SW 1271 (cell line): ENCODE data around the gene TCEAL9.
"Not testable (repeated sequence)": the region's sequence is repeated elsewhere in the genome, so short reads cannot be mapped to it uniquely, and the experiment has no call there.

Experiments used
- DNase-seq, 2 experiments: peaks; one replicate each; lab custom pipeline; 2025; lab: John Stamatoyannopoulos, UW

The TCEAL9 gene

DNA sequence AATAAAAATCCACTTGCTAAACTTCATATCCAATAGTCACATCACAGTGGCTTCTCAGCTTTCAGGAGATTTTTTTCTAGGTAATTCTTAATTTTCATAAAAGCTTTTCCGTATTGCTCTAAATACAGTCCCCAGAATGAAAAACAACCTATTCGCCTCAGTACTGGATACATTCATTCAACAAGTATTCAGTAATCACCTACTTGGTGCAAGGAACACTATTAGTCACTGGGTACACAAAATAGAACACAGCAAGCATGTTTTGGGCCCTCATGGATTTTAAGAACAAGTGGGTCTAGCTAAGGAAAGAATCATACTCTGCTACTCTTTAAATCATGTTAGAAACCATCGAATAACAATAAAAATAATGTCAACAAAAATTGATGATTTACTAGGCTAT lies 17.3 kb downstream of the TCEAL9 start:
- DNase-seq = no peak

DNA sequence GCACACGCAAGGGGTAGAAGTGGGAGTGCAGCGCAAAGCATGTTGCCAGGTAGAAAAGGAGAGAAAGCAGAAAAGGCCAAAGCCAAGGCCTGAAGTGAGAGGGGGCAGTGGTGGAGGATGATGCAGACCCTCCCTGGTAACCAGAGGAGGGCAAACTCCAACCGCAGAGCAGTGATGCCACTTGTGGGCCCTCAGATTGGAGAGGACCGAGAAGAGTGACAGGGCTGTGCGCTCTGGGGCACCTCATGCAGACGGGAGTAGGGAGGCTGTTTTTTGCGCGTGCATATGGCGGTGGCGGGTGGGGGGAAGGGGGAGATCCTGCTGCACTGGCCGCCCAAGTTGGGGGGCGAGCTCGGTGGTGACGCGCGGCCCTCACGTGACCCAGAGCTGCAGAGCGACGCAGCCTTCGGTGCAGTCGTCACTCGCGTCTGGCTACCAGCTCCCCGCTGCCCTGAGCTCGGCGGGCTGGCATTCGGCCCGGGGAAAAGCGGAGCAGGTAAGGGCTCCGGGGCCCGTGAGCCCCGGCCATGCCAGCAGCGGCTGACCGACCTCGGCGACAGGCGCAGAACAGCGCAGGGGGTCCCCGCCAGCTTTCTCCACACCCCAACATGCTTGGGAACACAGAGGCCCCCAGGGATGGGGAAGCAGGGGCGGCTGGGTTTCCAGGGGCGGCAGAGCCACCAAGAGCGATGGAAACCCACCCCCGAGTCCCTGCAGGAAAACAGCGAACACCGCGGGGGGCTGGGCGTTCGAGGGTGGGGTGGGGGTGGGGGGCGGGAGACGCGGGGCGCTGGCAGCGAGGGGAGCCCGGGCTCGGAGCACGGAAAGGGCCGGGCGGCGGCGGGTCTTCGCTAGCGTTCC lies 20.0 kb downstream of the TCEAL9 start, which contains the start of gene BEX3:
TSS of gene BEX3 (plus strand) at position 421 of the 861 bp plus-strand sequence. CDS start 984 bp downstream, outside the sequence.
- peak; percentile 1 to 52 for DNase-seq

DNA sequence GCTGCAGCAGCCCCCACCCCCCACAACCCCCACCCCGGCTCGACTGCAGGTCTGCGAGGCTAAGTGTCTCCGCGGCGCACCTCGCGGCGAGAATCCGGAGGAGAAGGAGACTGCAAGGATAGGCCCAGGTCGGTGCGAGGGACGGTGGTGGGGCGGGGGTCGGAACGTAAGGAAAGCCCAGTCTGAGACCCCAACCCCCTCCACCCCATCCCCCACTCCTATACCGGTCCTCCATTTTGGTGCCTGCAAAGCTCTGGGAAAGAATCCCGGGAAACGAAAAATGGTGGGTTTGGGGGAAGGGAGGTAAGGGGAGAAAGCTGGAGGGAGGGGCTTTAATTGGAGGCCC lies 20.6 kb downstream of the TCEAL9 start:
- DNase-seq = no peak

DNA sequence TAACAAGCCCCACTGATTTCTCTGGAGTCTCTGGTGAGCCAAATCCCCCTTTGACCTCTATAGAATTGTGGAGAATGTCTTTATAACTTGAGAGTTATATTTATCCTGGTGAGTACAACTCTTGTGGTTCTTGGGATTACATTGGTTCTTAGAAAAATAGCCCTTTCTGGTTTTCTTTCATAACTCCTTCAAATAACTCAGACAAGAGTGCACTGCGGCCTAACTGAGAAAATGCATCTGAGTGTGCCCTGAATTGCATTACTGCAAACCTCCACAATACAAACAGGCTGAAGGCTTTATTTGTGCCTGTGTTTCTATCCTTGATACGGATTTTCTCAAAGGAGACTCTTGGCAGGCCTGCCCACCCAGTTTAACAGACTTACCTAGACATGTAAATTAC lies 22.7 kb downstream of the TCEAL9 start:
- no peak for DNase-seq

DNA sequence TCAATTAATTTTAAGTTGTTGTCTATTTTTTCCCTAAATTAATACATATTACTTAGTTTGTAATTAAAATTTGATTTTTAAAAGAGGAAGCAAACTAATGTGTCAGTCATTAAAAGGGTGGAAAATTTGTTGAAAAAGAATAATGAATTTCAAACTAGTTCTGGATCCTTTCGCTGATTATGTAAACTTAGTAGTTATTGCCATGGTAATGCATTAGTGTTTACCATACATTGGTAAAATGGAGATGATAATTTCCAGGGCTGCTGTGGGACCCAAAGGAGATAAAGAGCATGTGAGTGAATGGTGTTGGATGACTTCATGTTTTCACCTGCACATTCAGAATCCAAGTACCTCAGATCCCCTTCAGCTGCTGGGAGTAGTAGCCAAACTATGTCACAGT lies 26.6 kb downstream of the TCEAL9 start:
- DNase-seq = no peak

DNA sequence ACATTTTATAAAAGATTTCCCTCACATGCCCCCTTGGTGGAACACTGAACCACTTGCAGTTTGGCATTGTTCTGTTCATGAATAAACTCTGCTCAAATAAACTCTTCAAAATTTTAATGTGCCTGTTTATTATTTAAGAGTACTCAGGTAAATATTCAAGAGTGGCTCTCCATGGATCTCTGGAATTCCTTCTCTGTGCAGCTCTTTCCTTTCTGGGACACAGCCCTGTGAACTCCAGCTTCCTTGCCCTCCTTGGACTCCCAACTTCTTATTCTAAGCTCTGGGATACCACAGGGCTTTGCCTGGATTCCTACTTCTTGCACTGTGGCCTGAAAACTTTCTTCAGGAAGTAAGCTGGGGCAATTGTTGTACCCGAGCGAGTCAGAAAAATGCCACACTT lies 28.4 kb downstream of the TCEAL9 start:
- DNase-seq = no peak

DNA sequence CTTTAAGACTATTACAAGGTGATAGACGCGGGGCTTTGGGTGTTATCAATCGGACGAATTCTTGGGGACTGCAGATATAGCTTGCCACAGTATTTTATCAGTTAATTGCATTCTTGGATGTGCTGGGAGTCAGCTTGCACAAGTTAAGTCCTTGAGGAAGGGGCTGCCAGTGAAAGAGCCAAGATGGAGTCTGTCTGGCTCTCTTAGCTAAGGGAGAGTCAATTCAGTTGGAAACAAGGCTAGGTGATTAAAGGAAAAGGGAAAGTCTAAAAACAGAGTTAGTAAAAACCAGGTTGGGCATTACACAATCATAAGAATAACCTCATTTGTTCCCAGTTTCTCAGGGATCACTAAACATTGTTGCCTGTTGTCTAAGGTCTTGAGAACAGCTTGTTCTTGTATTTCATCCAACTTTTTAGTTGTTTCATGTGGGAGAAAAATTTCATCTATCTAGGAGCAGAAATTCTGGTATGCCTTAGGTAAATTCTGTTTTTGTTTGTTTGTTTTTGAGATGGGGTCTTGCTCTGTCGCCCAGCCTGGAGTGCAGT lies 29.1 kb downstream of the TCEAL9 start:
- DNase-seq = not testable (repeated sequence)

DNA sequence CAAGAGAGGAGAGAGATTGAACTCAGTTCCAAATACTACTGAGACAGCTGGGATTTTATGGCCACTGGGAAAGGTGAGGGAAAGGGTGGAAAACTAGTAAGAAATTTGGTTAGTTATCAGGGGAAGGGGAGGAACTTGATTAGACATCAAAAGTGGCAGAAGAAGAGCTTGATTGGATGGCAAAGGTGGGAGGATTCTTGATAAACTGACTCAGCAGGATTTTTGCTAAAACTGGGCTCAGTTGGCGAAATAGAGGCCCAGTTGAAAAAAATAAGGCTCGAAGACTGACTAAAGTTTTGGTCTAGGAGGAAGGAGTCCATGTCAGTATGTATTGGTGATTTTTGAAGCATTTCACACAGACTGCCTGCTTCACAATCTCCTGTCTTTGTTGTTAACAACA lies 30.0 kb downstream of the TCEAL9 start:
- DNase-seq = no peak

DNA sequence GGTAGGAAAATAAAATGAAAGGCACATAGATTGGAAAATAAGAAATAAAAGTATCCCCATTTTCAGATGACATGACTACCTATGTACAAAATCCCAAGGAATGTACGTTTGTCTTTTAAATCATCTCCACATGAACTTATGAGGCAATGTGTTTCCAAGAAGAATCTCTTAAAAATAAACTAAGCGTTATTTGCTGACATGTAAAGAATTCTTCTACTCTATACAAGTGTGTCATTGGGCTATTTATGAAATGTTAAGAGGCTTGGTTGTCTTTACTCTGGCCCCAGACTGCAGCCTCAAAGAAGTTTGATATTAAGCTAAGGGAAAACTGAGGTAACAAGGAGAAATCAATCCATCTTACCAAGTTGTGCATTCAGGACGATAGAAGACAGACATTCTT lies 37.2 kb downstream of the TCEAL9 start:
- DNase-seq = no peak

DNA sequence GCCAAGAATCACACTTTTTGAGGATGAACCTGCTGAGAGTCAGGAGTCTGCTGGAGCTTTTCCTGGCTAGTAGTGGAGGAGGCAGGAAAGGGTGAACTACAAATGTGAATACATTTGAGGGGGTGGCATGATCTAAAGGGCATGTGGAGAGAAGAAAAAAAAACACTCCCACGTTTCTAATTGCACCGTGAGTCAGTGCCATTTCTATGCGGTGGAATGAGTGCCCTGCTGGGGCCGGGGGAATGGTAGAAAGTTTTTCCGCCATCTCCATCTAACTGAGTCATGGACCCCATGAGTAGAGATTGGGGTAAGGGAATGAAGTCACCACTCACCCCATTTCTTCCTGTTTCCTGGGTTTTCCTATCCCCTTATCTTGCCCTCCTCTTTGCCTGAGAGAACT lies 39.9 kb downstream of the TCEAL9 start:
- DNase-seq = no peak

DNA sequence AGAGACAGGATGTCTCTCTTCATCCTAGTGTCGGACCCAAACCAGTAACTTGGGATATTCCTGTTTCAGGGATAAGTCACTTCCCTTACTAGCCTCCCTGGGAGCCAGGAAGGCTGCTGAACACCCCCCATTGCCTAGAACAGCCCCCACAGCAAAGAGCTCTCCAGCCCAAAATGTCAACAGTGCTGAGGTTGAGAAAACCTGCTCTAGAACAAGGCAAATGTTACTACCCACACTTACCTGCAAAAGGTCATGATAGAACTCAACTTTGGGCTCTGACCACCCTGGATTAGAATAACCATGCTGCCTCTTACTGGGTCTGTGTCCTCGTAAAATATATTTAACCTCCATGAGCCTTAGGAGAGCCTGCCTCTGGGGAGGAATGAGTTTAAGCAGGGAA lies 40.4 kb downstream of the TCEAL9 start:
- DNase-seq = no peak

DNA sequence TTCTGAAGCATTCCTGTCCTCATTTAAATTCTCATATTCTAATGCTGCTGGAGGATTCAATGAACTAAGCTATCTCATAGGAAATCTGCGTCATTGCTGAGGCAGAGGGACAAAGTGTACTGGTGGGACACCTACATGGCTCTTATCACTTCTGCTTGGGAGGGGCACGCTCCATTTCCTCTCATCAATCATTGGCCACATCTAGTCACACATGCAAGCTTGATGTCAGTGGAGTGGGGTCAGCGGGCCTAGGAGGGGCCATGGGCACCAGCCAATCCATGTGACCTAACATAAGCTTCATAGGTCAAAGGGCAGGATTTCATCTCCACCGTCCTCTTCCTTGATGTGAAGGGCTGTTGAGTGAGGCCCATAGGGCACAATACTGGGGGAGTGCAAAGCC lies 41.4 kb downstream of the TCEAL9 start:
- no peak for DNase-seq

DNA sequence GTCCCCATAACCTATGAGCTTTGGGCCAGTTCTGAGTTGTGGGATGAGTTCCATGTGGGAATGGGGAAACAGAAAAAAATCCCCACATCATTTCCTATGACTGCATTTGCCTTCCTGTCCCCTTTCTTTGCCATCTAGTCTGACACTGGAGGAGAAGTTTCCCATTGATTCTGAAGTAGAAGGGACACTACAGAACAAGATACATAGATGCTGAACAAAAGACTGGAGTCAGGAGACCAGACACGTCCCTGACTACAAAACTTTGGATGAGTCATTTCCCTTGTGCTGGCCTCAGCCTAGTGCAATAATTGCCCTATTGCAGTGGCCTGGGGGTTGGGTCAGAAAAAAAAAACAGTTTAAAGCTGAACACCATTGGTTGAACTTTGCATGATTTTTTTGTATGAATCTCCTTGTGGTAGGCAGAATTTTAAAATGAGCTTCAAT lies 42.1 kb downstream of the TCEAL9 start:
- DNase-seq = peak; percentile 25

DNA sequence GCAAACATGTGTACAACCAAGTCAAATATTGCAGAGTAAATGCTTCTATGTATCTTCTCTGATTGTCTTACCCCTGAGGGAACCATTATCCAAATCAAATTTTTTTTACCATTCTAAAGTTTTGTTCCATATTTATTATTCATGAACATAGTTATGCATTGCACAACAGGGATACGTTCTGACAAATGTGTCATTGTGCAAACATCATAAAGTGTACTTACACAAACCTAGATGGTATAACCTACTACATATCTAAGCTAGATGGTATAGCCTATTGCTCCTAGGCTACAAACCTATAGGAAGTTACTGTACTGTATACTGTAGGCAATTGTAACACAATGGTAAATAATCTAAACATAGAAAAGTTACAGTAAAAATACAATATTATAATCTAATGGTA lies 43.4 kb downstream of the TCEAL9 start:
- DNase-seq = no peak

DNA sequence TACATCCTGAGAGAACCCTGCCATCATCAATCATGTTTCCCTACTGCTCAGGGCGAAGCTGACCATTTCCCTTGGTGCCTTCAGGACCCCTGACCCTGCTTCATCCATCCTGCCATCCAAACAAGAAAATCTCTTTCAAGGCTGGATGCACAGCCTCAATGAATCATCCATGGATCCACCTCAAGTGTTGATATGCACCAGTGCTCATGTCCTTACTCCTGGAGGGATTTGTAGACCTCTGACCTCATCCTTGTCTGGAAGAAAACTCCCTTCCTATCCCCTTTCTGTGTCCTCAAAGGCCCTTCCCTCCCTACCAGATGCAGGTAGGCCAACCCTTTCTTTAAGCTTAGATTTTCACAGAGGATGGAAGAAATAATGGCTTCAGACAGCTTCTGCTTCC lies 44.6 kb downstream of the TCEAL9 start:
- DNase-seq = no peak

DNA sequence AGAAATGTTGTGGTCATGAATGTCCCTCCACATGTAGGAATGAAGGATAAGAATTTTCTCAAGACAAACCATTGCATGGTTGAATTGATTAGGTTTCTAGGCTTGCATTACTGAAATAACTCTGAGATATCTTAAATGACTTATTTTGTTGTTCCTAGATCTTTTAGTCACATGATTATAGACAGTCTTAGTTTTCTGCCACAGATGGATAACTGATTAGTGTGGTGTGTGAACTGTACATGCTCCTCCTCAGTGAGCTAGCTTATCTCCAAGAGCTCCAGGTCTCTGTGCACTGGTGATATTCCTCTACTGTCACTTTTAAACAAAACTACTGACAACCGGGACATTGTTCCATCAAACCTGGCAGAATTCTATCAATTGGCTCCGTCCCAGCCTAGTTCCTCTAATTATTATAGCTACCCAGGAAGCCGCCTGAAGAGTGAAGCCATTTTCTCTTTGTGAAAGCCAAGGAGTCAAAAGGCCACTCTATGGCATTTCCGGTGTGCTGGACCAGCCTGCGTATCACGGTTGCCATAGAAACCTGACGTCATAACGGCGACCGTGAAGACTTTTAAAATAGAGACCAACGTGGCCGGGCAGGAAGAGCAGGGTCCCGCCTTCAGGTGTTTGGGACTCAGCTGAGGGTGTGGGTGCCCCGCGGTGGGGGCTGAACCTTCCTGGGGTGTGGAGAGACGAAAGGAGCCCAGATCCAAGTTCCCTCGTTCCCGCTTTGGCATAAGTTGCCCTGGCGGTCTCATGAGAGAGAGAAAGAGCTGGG lies 48.1 kb downstream of the TCEAL9 start:
- DNase-seq = peak; percentile 7 to 59

DNA sequence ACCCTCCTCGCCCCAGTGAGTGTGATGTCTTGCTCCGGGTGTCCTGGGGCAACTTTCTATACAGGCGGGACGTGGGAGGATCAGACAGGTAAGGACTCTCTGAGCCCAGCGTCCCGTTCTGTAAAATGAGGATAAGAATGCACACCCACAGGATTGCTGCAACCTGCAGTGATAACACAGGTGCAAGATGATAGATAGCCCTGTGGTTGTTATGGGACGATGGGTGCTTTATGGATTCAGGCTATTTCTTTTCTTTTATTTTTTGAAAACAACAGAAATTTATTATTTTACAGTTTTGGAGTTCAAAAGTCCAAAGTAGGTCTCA lies 48.7 kb downstream of the TCEAL9 start:
- DNase-seq = no peak

DNA sequence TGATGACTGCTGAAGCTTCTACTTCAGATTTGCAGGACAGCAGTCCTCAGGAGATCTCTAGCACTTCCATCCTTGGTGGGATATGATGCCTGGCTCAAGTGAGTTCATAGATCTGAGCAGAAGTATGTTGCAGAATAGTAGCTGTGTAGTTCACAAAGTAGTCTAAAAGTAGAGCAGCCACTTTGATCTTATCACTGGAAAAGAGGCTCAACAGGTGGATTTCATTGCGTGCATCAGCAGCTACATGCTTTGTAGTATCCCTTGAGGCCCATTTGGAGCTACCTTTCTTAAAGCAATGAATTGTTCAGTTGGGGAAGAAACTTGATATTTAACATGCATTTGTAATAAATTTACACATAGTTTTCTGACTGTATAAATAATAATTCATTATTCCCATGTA lies 50.0 kb downstream of the TCEAL9 start:
- no peak for DNase-seq

DNA sequence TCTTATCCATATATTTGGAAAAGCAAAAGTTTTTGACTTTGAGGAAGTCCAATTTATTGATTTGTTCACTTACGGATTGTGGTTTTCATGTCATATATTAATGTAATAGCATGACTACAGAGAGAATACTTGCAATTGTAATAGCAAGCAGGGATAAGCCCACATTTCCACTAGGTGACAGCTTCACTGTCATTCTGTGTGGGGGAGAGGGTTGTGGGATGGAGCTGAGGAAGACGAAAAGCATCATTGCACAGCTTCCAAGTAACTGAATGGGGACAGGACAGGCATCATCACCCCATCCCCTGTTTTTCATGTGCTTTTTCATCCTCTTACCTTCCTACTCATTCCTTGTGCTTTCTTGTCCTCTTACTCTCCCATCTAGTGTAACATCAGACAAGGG lies 51.5 kb downstream of the TCEAL9 start:
- no peak for DNase-seq
